Esophagus squamous epithelium (tissue), 4 donors: ENCODE data around the gene CENPO.

Source experiments
- CTCF ChIP-seq, 6 experiments: fragments of 450-650 bp in 4 of 6; fragments of 200-600 bp in 2 of 6; sonication (generic) in 2 of 6; IDR thresholded peaks; one replicate each; pipeline ENCODE4 v1.5.1; 2016 to 2019; ENCODE audit warnings: antibody characterized with exemption in 6 of 6, mild to moderate bottlenecking in 4 of 6, moderate library complexity in 4 of 6
- POLR2A ChIP-seq, 4 donors: fragments of 450-650 bp; IDR thresholded peaks; one replicate each; pipeline ENCODE4 v1.6.1; 2017; ENCODE audit warnings: antibody characterized with exemption in 4 of 4, mild to moderate bottlenecking in 4 of 4, moderate library complexity in 3 of 4

- TF ChIP-seq CTCF (IDR thresholded peaks at IDR 0.05) (no peak), POLR2A (IDR thresholded peaks at IDR 0.05) (no peak)
These were observed 27.6 kb downstream of the CENPO start for GRCh38 chr2:24820598-24821432.
